HG02870 (cell line): ENCODE results near the gene ADD1.
A peak's percentile ranks its signal among the peaks of the same experiment; 100 is the strongest.
"Not testable (repeated sequence)": the region's sequence is repeated elsewhere in the genome, so short reads cannot be mapped to it uniquely, and the experiment has no call there.

ENCODE experiments used
- ATAC-seq: cut with Tn5 transposase; IDR thresholded peaks from one replicate; pipeline ENCODE4 v1.9.1; 2021; ENCODE audit warnings: mild to moderate bottlenecking, moderate library complexity; ENCODE audit not compliant: unreplicated experiment

The ADD1 gene

GRCh38 chr4:2914256-2915126 lies 70.8 kb downstream of the ADD1 start:
- ATAC-seq, result peak; percentile 45

- no peak for ATAC-seq
Measured at GRCh38 chr4:2915789-2916188, 72.1 kb downstream of the ADD1 start.

DNA sequence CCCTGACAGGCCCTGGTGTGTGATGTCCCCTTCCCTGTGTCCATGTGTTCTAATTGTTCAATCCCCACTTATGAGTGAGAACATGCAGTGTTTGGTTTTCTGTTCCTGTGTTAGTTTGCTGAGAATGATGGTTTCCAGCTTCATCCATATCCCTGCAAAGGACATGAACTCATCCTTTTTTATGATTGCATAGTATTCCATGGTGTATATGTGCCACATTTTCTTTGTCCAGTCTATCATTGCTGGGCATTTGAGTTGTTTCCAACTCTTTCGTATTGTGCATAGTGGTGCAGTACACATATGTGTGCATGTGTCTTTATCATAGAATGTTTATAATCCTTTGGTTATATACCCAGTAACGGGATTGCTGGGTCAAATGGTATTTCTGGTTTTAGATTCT lies 73.1 kb downstream of the ADD1 start:
- ATAC-seq, result not testable (repeated sequence)

GRCh38 chr4:2918300-2918699 lies 74.7 kb downstream of the ADD1 start:
- not testable (repeated sequence) for ATAC-seq

DNA sequence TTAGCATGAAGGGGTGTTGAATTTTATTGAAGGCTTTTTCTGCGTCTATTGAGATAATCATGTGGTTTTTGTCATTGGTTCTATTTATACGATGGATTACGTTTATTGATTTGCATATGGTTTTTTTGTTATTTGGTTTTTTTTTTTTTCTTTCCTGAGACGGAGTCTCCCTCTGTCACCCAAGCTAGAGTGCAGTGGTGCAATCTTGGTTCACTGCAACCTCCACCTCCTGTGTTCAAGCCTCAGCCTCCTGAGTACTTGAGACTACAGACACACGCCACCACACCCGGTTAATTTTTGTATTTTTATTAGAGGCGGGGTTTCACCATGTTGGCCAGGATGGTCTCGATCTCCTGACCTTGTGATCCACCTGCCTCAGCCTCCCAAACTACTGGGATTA lies 75.1 kb downstream of the ADD1 start:
- not testable (repeated sequence) for ATAC-seq

- ATAC-seq, result not testable (repeated sequence)
Measured at GRCh38 chr4:2922453-2923101, 78.9 kb downstream of the ADD1 start.

- no peak for ATAC-seq
Measured at GRCh38 chr4:2923141-2923551, 79.5 kb downstream of the ADD1 start.

GRCh38 chr4:2923668-2924173 lies 80.1 kb downstream of the ADD1 start:
- no peak for ATAC-seq

- ATAC-seq, result no peak
Measured at GRCh38 chr4:2924286-2924685, 80.6 kb downstream of the ADD1 start.

DNA sequence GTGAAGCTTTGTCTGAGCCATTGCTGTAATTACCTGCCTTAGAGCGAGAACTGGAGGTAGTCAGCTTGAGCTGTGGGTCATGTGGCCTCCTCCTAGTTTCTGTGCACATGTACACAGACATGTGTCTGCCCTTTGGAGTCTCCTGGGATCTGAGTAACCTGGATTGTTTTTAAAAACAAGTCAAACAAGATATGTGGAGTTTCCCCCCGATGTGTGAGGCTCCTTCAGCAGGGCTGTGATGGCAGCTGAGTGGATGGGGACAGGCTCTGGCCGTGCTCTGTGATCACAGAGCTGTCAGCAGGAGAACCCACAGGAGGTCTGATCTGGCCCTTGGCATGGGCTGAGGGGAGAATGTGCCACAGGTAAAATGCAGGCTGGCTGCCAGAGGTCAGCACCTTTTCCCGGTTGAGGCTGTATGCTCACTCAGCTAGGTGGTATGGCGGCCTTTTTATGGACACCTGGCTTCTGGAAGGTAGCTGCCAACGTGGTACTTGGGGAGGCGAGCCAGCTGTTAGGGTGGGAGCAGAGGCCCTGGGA lies 81.2 kb downstream of the ADD1 start:
- no peak for ATAC-seq

- ATAC-seq, result no peak
Measured at GRCh38 chr4:2925496-2925895, 81.9 kb downstream of the ADD1 start.

- ATAC-seq, result no peak
Measured at GRCh38 chr4:2925931-2926860, 82.6 kb downstream of the ADD1 start.

GRCh38 chr4:2927016-2927695 lies 83.5 kb downstream of the ADD1 start:
- no peak for ATAC-seq

DNA sequence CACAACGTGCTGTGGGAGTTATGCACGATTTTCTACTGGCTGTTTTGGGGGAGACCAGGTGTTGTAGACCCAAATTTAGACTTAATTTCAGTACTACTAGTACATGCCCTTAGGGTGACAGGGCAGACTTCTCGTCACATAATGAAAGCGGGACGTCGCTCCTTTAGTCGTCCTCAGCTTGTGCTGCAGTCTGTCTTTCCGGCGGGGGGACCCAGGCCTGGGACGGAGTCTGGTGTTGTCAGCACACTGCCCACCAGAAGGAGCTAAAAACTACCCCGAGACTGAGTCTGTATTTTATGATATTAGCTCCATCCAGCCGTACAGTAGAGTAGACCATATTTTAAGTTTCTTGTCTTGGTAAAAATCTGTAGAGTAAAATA lies 84.0 kb downstream of the ADD1 start:
- no peak for ATAC-seq

GRCh38 chr4:2928242-2929176 lies 84.9 kb downstream of the ADD1 start:
- no peak for ATAC-seq

DNA sequence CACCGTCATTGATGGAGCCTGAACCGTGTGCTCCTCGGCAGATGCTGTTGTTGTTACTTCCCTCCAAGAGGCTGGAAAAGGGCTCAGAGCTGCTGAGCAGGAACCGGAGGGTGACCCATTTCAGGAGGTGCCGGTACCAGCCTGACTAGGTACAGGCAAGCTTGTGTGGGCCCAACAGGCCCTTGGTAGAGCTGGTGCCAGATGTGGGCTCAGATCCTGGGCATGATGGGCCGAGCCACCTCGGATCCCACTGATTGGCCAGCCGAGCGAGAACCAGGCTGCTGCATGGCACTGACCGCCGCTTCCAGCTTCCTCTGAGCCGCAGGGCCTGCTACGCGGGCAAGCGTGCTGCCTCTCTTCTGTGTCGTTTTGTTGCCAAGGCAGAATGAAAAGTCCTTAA lies 85.8 kb downstream of the ADD1 start:
- no peak for ATAC-seq

GRCh38 chr4:2930135-2930757 lies 86.6 kb downstream of the ADD1 start:
- no peak for ATAC-seq

DNA sequence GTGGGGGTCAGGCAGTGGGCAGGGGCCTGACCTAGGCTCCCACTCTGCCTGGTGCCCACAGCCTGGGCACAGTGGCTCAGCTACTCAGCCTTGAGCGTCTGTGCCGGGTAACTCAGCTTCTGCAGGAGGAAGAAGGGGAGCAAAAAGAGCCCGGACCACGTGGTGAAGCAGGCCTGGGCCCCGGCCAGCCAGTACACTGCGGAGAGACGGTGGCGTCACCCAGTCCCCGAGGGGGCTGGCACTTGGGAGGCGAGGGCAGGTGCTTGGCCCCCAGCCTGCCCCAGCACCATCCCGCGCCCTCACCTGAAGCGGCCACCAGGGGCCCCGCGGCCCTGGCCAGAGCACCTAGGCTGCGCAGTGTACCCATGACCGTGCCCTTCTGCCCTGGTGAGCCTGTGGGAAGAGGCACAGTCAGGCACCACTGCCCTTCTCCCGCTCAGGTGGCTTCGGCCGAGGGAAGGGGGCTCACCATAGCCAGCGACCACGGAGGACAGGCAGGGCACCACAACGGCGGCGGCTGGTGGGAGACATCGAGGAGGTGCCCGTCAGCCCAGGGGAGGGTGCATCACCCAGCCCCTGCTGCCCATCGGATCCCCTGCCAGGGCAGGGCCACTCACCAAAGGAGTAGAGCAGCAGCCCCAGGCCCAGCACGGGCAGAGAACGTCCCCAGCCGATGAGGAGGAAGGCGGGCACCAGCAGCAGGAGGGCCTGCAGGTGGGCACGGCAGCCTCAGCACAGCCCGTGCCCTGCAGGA lies 87.3 kb downstream of the ADD1 start:
- ATAC-seq, result no peak
